IMR-90 (cell line): Measurements from ENCODE around the gene SLC38A11. TPM values are rescaled to one million over a fixed set of nuclear protein-coding genes. Genes with fewer than 3 reads are reported as not detected.

Experiments used
- ATAC-seq: fragments of 200-7000 bp; cut with Tn5 transposase; 2 replicates; pipeline ENCODE4 v1.9.1; 2020; ENCODE audit warnings: low read depth, mild to moderate bottlenecking, moderate library complexity
- BruUV-seq: library from RNA; stranded (reverse); fragments of 400-500 nt; replicated peaks from 2 replicates; lab custom pipeline; 2021; lab: Mats Ljungman, UMichigan
- CTCF ChIA-PET: fragments of 300-600 bp; formaldehyde crosslinking; extraction: SDS; loops from one replicate; lab custom pipeline; 2021; ENCODE audit warnings: antibody characterized with exemption; lab: Yijun Ruan, JAX
- POLR2A ChIA-PET: fragments of 300-600 bp; sonication (Branson Sonifier 250); formaldehyde crosslinking; loops from one replicate; lab custom pipeline; 2022; ENCODE audit warnings: antibody characterized with exemption; ENCODE audit not compliant: unreplicated experiment; lab: Charles Lee
- DNase-seq: peaks from one replicate; pipeline ENCODE4 v3.0.0; 2013
- H2AFZ ChIP-seq: replicated peaks from 2 replicates; pipeline ENCODE3; 2013; ENCODE audit warnings: low read length, mild to moderate bottlenecking; ENCODE audit not compliant: poor library complexity
- H2AK5ac ChIP-seq: 2 replicates; pipeline ENCODE4 v1.6.1; 2013; ENCODE audit warnings: low read depth, low read length, inconsistent platforms
- H2AK9ac ChIP-seq: replicated peaks from 2 replicates; pipeline ENCODE3; 2013; ENCODE audit warnings: mild to moderate bottlenecking, low read depth, low read length, moderate library complexity; ENCODE audit not compliant: poor library complexity
- H2BK120ac ChIP-seq: 2 replicates; pipeline ENCODE4 v1.6.1; 2013; ENCODE audit warnings: low read depth, low read length, inconsistent platforms
- H2BK15ac ChIP-seq: 3 replicates; pipeline ENCODE4 v1.6.1; 2013; ENCODE audit warnings: low read depth, low read length, inconsistent platforms
- H2BK20ac ChIP-seq: 2 replicates; pipeline ENCODE4 v1.6.1; 2013; ENCODE audit warnings: low read depth, mild to moderate bottlenecking, inconsistent platforms, low read length, moderate library complexity
- H2BK5ac ChIP-seq: 2 replicates; pipeline ENCODE4 v1.6.1; 2013; ENCODE audit warnings: mild to moderate bottlenecking, low read depth, low read length, inconsistent platforms; ENCODE audit not compliant: poor library complexity, severe bottlenecking
- H3K14ac ChIP-seq: replicated peaks from 2 replicates; pipeline ENCODE4 v1.6.1; 2013; ENCODE audit warnings: low read depth, low read length, inconsistent platforms
- H3K18ac ChIP-seq: 2 replicates; pipeline ENCODE4 v1.6.1; 2013; ENCODE audit warnings: low read depth, low read length, control low read depth
- H3K23ac ChIP-seq: 2 replicates; pipeline ENCODE4 v1.6.1; 2013; ENCODE audit warnings: low read depth, low read length, inconsistent platforms
- H3K27ac ChIP-seq: 2 replicates; pipeline ENCODE4 v1.5.1; 2013; ENCODE audit warnings: mild to moderate bottlenecking, control low read depth, low read length; ENCODE audit not compliant: insufficient read depth
- H3K27me3 ChIP-seq: 2 replicates; pipeline ENCODE4 v1.6.1; 2013; ENCODE audit warnings: low read length; ENCODE audit not compliant: control insufficient read depth, insufficient read depth
- H3K36me3 ChIP-seq: 2 replicates; pipeline ENCODE4 v1.6.1; 2013; ENCODE audit warnings: low read length, mixed read lengths; ENCODE audit not compliant: control insufficient read depth, insufficient read depth
- H3K4ac ChIP-seq: 2 replicates; pipeline ENCODE4 v1.6.1; 2013; ENCODE audit warnings: low read depth, low read length, inconsistent platforms
- H3K4me1 ChIP-seq: 2 replicates; pipeline ENCODE4 v1.6.1; 2013; ENCODE audit warnings: low read length, mixed read lengths; ENCODE audit not compliant: control insufficient read depth, insufficient read depth
- H3K4me2 ChIP-seq: 2 replicates; pipeline ENCODE4 v1.6.1; 2013; ENCODE audit warnings: low read depth, mild to moderate bottlenecking, control low read depth, low read length, moderate library complexity
- H3K4me3 ChIP-seq: 2 replicates; pipeline ENCODE4 v1.5.1; 2013; ENCODE audit warnings: low read depth, mild to moderate bottlenecking, control low read depth, low read length, moderate library complexity; ENCODE audit not compliant: insufficient read depth
- H3K56ac ChIP-seq: 2 replicates; pipeline ENCODE4 v1.6.1; 2013; ENCODE audit warnings: low read length, inconsistent platforms; ENCODE audit not compliant: insufficient read depth; ENCODE audit errors: extremely low read depth
- H3K79me1 ChIP-seq, 2 experiments: 2 replicates each; pipeline ENCODE4 v1.6.1; 2013; ENCODE audit warnings: low read length in 2 of 2, inconsistent platforms in 1 of 2, low read depth in 1 of 2
- H3K9ac ChIP-seq: 2 replicates; pipeline ENCODE4 v1.6.1; 2013; ENCODE audit warnings: low read depth, low read length, control low read depth
- H3K9me1 ChIP-seq: 2 replicates; pipeline ENCODE4 v1.6.1; 2013; ENCODE audit warnings: low read length, inconsistent platforms; ENCODE audit not compliant: insufficient read depth
- H3K9me3 ChIP-seq: 2 replicates; pipeline ENCODE4 v1.6.1; 2013; ENCODE audit warnings: low read length; ENCODE audit not compliant: control insufficient read depth, insufficient read depth
- H4K20me1 ChIP-seq: 2 replicates; pipeline ENCODE4 v1.6.1; 2013; ENCODE audit warnings: low read length, inconsistent platforms; ENCODE audit not compliant: insufficient read depth
- H4K5ac ChIP-seq: 2 replicates; pipeline ENCODE4 v1.6.1; 2013; ENCODE audit warnings: mild to moderate bottlenecking, low read depth, low read length, control low read depth
- H4K8ac ChIP-seq, 2 experiments: 2 replicates each; pipeline ENCODE4 v1.6.1; 2013; ENCODE audit warnings: low read depth in 2 of 2, low read length in 2 of 2, control low read depth in 1 of 2, inconsistent platforms in 1 of 2
- H4K91ac ChIP-seq: 2 replicates; pipeline ENCODE4 v1.6.1; 2013; ENCODE audit warnings: low read depth, low read length, inconsistent platforms; ENCODE audit not compliant: insufficient read depth
- BHLHE40 ChIP-seq: fragments of 150-350 bp; IDR thresholded peaks from 2 replicates; pipeline ENCODE4 v1.6.1; 2016; ENCODE audit warnings: mild to moderate bottlenecking, low read depth, low read length
- CHD1 ChIP-seq: IDR thresholded peaks from 2 replicates; pipeline ENCODE4 v1.6.1; 2012; ENCODE audit warnings: low read depth, low read length, improper control_type of control experiment
- ELK1 ChIP-seq: fragments of 150-350 bp; IDR thresholded peaks from 2 replicates; pipeline ENCODE4 v1.6.1; 2016; ENCODE audit warnings: low read depth, mild to moderate bottlenecking, low read length, moderate library complexity, borderline replicate concordance
- RCOR1 ChIP-seq: IDR thresholded peaks from 2 replicates; pipeline ENCODE4 v1.6.1; 2012; ENCODE audit warnings: mild to moderate bottlenecking, low read length, improper control_type of control experiment; ENCODE audit not compliant: insufficient replicate concordance
- RFX5 ChIP-seq: IDR thresholded peaks from 2 replicates; pipeline ENCODE4 v1.8.0; 2012; ENCODE audit warnings: low read depth, mild to moderate bottlenecking, low read length, moderate library complexity
- USF2 ChIP-seq: fragments of 150-350 bp; IDR thresholded peaks from 2 replicates; pipeline ENCODE4 v1.6.1; 2017; ENCODE audit warnings: mild to moderate bottlenecking, antibody characterized with exemption, low read length, low read depth
- WGBS, 2 experiments: methylation state at CpG; one replicate each; pipeline versions ENCODE4 v1.1.5 to v1.1.7; 2013; ENCODE audit warnings: missing lambda C conversion rate in 2 of 2; ENCODE audit not compliant: insufficient read length in 1 of 2; ENCODE audit errors: extremely low coverage in 2 of 2; 5-methylcytosine and 5-hydroxymethylcytosine counted together
- dilution Hi-C: fragments of 300-500 bp; cut with HindIII; formaldehyde crosslinking; loops from one replicate; pipeline ENCODE4 v1.14.3; 2018; ENCODE audit warnings: low sequenced_read_pairs; ENCODE audit not compliant: unreplicated experiment
- in situ Hi-C: fragments of 300-500 bp; cut with MboI; formaldehyde crosslinking; loops from 3 replicates; pipeline ENCODE4 v1.14.3; 2019; ENCODE audit warnings: low sequenced_read_pairs, inconsistent platforms, mixed read lengths
- intact Hi-C: fragments of 100-400 bp; cut with micrococcal nuclease; formaldehyde crosslinking; loops from 2 replicates; pipeline ENCODE4 v1.10.0; 2022
- polyA plus RNA-seq, 3 experiments: library from polyadenylated mRNA; depleted of rRNA; stranded (reverse); fragments of >200 nt; gene quantifications; 2 replicates each; pipeline ENCODE4 v1.2.3, GENCODE V29; 2012; ENCODE audit warnings: low replicate concordance in 1 of 3
- total RNA-seq: library from RNA; depleted of rRNA; stranded (reverse); fragments of >200 nt; gene quantifications from 2 replicates; pipeline ENCODE4 v1.2.3, GENCODE V29; 2012

Gene SLC38A11
- total and polyA plus RNA-seq, 2 of the 4 experiments (the other 2 are of a cell fraction): 0.18 to 0.21 TPM

GRCh38 chr2:164847291-164847690 is 108.0 kb downstream of the SLC38A11 start:
- WGBS, 2 experiments: no CpG with 5 or more reads among the region's 4 CpGs
- H4K20me1 ChIP-seq: no peaks in the 10 kb centered on the region
- no peak overlapping the region for H3K9ac ChIP-seq
- intact Hi-C loops (loop anchor here (2.0 kb wide), 1 partner anchor 44 kb away; no protein-coding TSS in a partner anchor), in situ Hi-C loops (no loop called here), dilution Hi-C loops (no loop called here)
- no peaks in the 10 kb centered on the region for H3K9me3 ChIP-seq
- no peaks in the 10 kb centered on the region for H3K9me1 ChIP-seq
- H2BK20ac ChIP-seq: no peak overlapping the region
- H2BK120ac ChIP-seq: no peak overlapping the region
- no peak overlapping the region for H3K14ac ChIP-seq
- no peak overlapping the region for H4K5ac ChIP-seq
- no peak overlapping the region for H3K4me3 ChIP-seq
- H2AFZ ChIP-seq: no peak overlapping the region
- no TSS peak for BruUV-seq
- ChIA-PET CTCF (no interaction called here), POLR2A (no interaction called here)
- H3K4ac ChIP-seq: no peak overlapping the region
- no peak overlapping the region for H3K23ac ChIP-seq
- H2AK9ac ChIP-seq: no peak overlapping the region
- no peaks in the 10 kb centered on the region for H3K4me1 ChIP-seq
- no peak for DNase-seq
- no peak overlapping the region for H3K27ac ChIP-seq
- H3K79me1 ChIP-seq: no peaks in the 10 kb centered on the region
- no peak overlapping the region for H4K91ac ChIP-seq
- no peak overlapping the region for H3K4me2 ChIP-seq
- no peak overlapping the region for H4K8ac ChIP-seq
- H3K36me3 ChIP-seq: no peaks in the 10 kb centered on the region
- H2BK15ac ChIP-seq: no peak overlapping the region
- TF ChIP-seq ELK1: no peak
- TF ChIP-seq CHD1: no peak
- no peak for TF ChIP-seq RFX5
- TF ChIP-seq BHLHE40: no peak
- no peak for TF ChIP-seq RCOR1
- no peak for TF ChIP-seq USF2
- H3K56ac ChIP-seq: no peak overlapping the region
- no peak overlapping the region for H3K18ac ChIP-seq
- H2BK5ac ChIP-seq: no peak overlapping the region
- no peak overlapping the region for H2AK5ac ChIP-seq
- peaks cover 3% of the 10 kb centered on the region; the same call in 1 of the 2 replicates for H3K27me3 ChIP-seq
- ATAC-seq: no peak
